Fibroblast of mammary gland (primary cell): ENCODE data around the gene PPFIA2.
A peak's percentile ranks its signal among the peaks of the same experiment; 100 is the strongest.

ENCODE experiments used
- DNase-seq: peaks from one replicate; pipeline ENCODE4 v3.0.0-alpha.2; 2010; ENCODE audit warnings: low read depth
- H3K4me3 ChIP-seq: 2 replicates; pipeline ENCODE4 v1.5.1; 2011; ENCODE audit warnings: low read depth, mild to moderate bottlenecking, low read length, moderate library complexity; ENCODE audit not compliant: control insufficient read depth
- CTCF ChIP-seq: conservative IDR thresholded peaks from 2 replicates; pipeline ENCODE4 v1.5.1; 2011; ENCODE audit warnings: low read depth, low read length, inconsistent platforms; ENCODE audit not compliant: control insufficient read depth, insufficient read depth

Gene PPFIA2

GRCh38 chr12:81541121-81541520 lies 218.0 kb downstream of the PPFIA2 start:
- TF ChIP-seq CTCF = no peak
- H3K4me3 ChIP-seq = no peak overlapping the region
- DNase-seq = no peak

- H3K4me3 ChIP-seq = no peak overlapping the region
- TF ChIP-seq CTCF = no peak
- DNase-seq = no peak
Measured at GRCh38 chr12:81539279-81539678, 219.9 kb downstream of the PPFIA2 start.

GRCh38 chr12:81533054-81533453 lies 226.1 kb downstream of the PPFIA2 start:
- no peak for DNase-seq
- no peak overlapping the region for H3K4me3 ChIP-seq
- TF ChIP-seq CTCF = no peak

GRCh38 chr12:81530352-81530751 lies 228.8 kb downstream of the PPFIA2 start:
- no peak for TF ChIP-seq CTCF
- DNase-seq = no peak
- no peak overlapping the region for H3K4me3 ChIP-seq

GRCh38 chr12:81520064-81520945 lies 238.8 kb downstream of the PPFIA2 start:
- peak; percentile 16 for DNase-seq
- H3K4me3 ChIP-seq = no peak overlapping the region
- TF ChIP-seq CTCF = no peak

- no peak for DNase-seq
- H3K4me3 ChIP-seq = no peak overlapping the region
- no peak for TF ChIP-seq CTCF
Measured at GRCh38 chr12:81518638-81519037, 240.5 kb downstream of the PPFIA2 start.
